ENCODE measurements around the gene PLEKHM1. TPM values are rescaled to one million over a fixed set of nuclear protein-coding genes. Genes with fewer than 3 reads are reported as not detected.

PLEKHM1 gene
- polyA plus RNA-seq, 3 donors = 12.8 to 41.5 (median 15.0) TPM

- Histone ChIP-seq H3K4me2 (replicated peaks; ENCODE audit: extremely low read depth, low read length, poor library complexity, severe bottlenecking) (no peak overlapping the region), H3K36me3 (replicated peaks in 1 of 2; ENCODE audit: control insufficient read depth in 1 of 2, insufficient read depth in 2 of 2, low read length in 2 of 2) (peaks cover 44 to 53% of the 10 kb centered on the region in 2 donors)
These were observed 97.1 kb downstream of the PLEKHM1 start for GRCh38 chr17:45393411-45393810.

GRCh38 chr17:45391918-45392317 is 98.6 kb downstream of the PLEKHM1 start:
- H3K4me3 ChIP-seq (replicated peaks in 1 of 3; ENCODE audit: low read depth in 2 of 3, low read length in 3 of 3) = no peak overlapping the region
- no peak for DNase-seq
- no peak overlapping the region for H3K9ac ChIP-seq (ENCODE audit: insufficient read depth, low read length, poor library complexity, severe bottlenecking)
- peaks cover 55% of the 10 kb centered on the region for H4K20me1 ChIP-seq (ENCODE audit: insufficient read depth, low read length)
- WGBS (ENCODE audit: insufficient coverage) = 86% methylated on average over 1 of the region's 2 CpGs
- TF ChIP-seq CTCF (IDR thresholded peaks at IDR 0.05) = no peak
- peaks cover 29 to 38% of the 10 kb centered on the region in 2 donors for H3K36me3 ChIP-seq (replicated peaks in 1 of 2; ENCODE audit: control insufficient read depth in 1 of 2, insufficient read depth in 2 of 2, low read length in 2 of 2)
- Mint-ChIP-seq H3K9me3 (peaks cover 0 to 3% (median 0%) of the 10 kb centered on the region in 7 donors), H3K4me3 (no peak overlapping the region), H3K27ac (peak overlapping the region in 2 of 7 donors; percentile 28 to 45), H3K4me1 (peaks cover 15% of the 10 kb centered on the region), H3K27me3 (ENCODE audit: low read depth in 3 of 3) (peaks cover 5 to 21% (median 7%) of the 10 kb centered on the region in 3 donors), H3K36me3 (peaks cover 25 to 31% of the 10 kb centered on the region in 2 donors)
- no peak overlapping the region for H3K27ac ChIP-seq (ENCODE audit: low read depth in 1 of 2, low read length in 2 of 2)
- H2AFZ ChIP-seq (ENCODE audit: insufficient read depth, low read depth, low read length, poor library complexity, severe bottlenecking) = no peak overlapping the region
- H3K4me2 ChIP-seq (replicated peaks; ENCODE audit: extremely low read depth, low read length, poor library complexity, severe bottlenecking) = no peak overlapping the region
- H3K9me3 ChIP-seq (replicated peaks in 1 of 2; ENCODE audit: control insufficient read depth in 1 of 2, insufficient read depth in 1 of 2, low read length in 2 of 2) = no peaks in the 10 kb centered on the region
- peaks cover 6% of the 10 kb centered on the region for H3K79me2 ChIP-seq (ENCODE audit: insufficient read depth, low read length)
- peaks cover 0 to 10% of the 10 kb centered on the region in 2 donors for H3K4me1 ChIP-seq (ENCODE audit: control insufficient read depth in 1 of 2, insufficient read depth in 2 of 2, low read length in 2 of 2)
- no peaks in the 10 kb centered on the region for H3K27me3 ChIP-seq (ENCODE audit: control insufficient read depth in 2 of 2, insufficient read depth in 2 of 2, low read length in 2 of 2)
- intact Hi-C loops (cut with micrococcal nuclease) = loop anchor here in 1 of 2 donors (10.0 kb wide), 1 partner anchor 443 kb away; no protein-coding TSS in a partner anchor

More at GRCh38 chr17:45393411-45393810, 97.1 kb downstream of the PLEKHM1 start:
- peaks cover 6% of the 10 kb centered on the region for H3K79me2 ChIP-seq (ENCODE audit: insufficient read depth, low read length)
- Mint-ChIP-seq H3K4me1 (peaks cover 15% of the 10 kb centered on the region), H3K4me3 (no peak overlapping the region), H3K27ac (peak overlapping the region in 2 of 7 donors; percentile 22 to 46), H3K36me3 (peaks cover 37 to 46% of the 10 kb centered on the region in 2 donors), H3K27me3 (ENCODE audit: low read depth in 3 of 3) (peaks cover 2 to 16% (median 7%) of the 10 kb centered on the region in 3 donors), H3K9me3 (peaks cover 0 to 3% (median 0%) of the 10 kb centered on the region in 7 donors)
- H3K4me3 ChIP-seq (replicated peaks in 1 of 3; ENCODE audit: low read depth in 2 of 3, low read length in 3 of 3) = no peak overlapping the region
- H2AFZ ChIP-seq (ENCODE audit: insufficient read depth, low read depth, low read length, poor library complexity, severe bottlenecking) = no peak overlapping the region
- DNase-seq = no peak
- no peaks in the 10 kb centered on the region for H3K9me3 ChIP-seq (replicated peaks in 1 of 2; ENCODE audit: control insufficient read depth in 1 of 2, insufficient read depth in 1 of 2, low read length in 2 of 2)
- 97% methylated on average over 3 of the region's 5 CpGs for WGBS (ENCODE audit: insufficient coverage)
- peaks cover 0 to 10% of the 10 kb centered on the region in 2 donors for H3K4me1 ChIP-seq (ENCODE audit: control insufficient read depth in 1 of 2, insufficient read depth in 2 of 2, low read length in 2 of 2)
- TF ChIP-seq CTCF (IDR thresholded peaks at IDR 0.05) = no peak
- no peaks in the 10 kb centered on the region for H3K27me3 ChIP-seq (ENCODE audit: control insufficient read depth in 2 of 2, insufficient read depth in 2 of 2, low read length in 2 of 2)
- H3K27ac ChIP-seq (ENCODE audit: low read depth in 1 of 2, low read length in 2 of 2) = no peak overlapping the region
- no peak overlapping the region for H3K9ac ChIP-seq (ENCODE audit: insufficient read depth, low read length, poor library complexity, severe bottlenecking)
- intact Hi-C loops (cut with micrococcal nuclease) = loop anchor here in 1 of 2 donors (10.0 kb wide), 1 partner anchor 441 kb away; no protein-coding TSS in a partner anchor
- peaks cover 70% of the 10 kb centered on the region for H4K20me1 ChIP-seq (ENCODE audit: insufficient read depth, low read length)

All from CD14-positive monocyte (primary cell).